Transverse colon (tissue), 4 donors: ENCODE results near the gene XNDC1N. TPM values are rescaled to one million over a fixed set of nuclear protein-coding genes. Genes with fewer than 3 reads are reported as not detected.

Experiments
- DNase-seq: peaks from one replicate; pipeline ENCODE4 v3.0.0-alpha.2; 2019
- H3K27ac ChIP-seq, 4 donors: fragments of 200-600 bp; sonication (generic); 2 replicates each; pipeline ENCODE4 v1.5.1; 2016 to 2018; ENCODE audit warnings: inconsistent platforms in 4 of 4
- H3K27me3 ChIP-seq: fragments of 200-600 bp; sonication (generic); 2 replicates; pipeline ENCODE4 v1.5.1; 2017; ENCODE audit warnings: inconsistent platforms
- H3K36me3 ChIP-seq, 4 donors: fragments of 200-600 bp; sonication (generic); 2 replicates each; pipeline ENCODE4 v1.5.1; 2017 to 2019; ENCODE audit warnings: inconsistent platforms in 4 of 4
- H3K4me1 ChIP-seq, 4 donors: fragments of 200-600 bp; sonication (generic); 2 replicates each; pipeline ENCODE4 v1.5.1; 2017 to 2020; ENCODE audit warnings: inconsistent platforms in 4 of 4
- H3K4me3 ChIP-seq, 4 donors: fragments of 200-600 bp; sonication (generic); 1 replicate in 1 of 4; 2 replicates in 3 of 4; pipeline versions ENCODE4 v1.5.1 to v1.6.1; 2017 to 2019; ENCODE audit warnings: inconsistent platforms in 4 of 4
- H3K9me3 ChIP-seq, 2 donors: fragments of 200-600 bp; sonication (generic); 2 replicates each; pipeline ENCODE4 v1.5.1; 2017 to 2019; ENCODE audit warnings: inconsistent platforms in 2 of 2
- CTCF ChIP-seq, 5 experiments: fragments of 200-600 bp in 3 of 5; fragments of 450-650 bp in 2 of 5; sonication (generic) in 3 of 5; IDR thresholded peaks; 1 replicate in 2 of 5; 2 replicates in 3 of 5; pipeline ENCODE4 v1.5.1; 2016 to 2017; ENCODE audit warnings: antibody characterized with exemption in 5 of 5, inconsistent platforms in 3 of 5, mild to moderate bottlenecking in 2 of 5, moderate library complexity in 1 of 5
- EP300 ChIP-seq: sonication (generic); formaldehyde crosslinking; IDR thresholded peaks from one replicate; pipeline ENCODE4 v1.6.1; 2017; ENCODE audit warnings: antibody characterized with exemption, low read depth
- POLR2A ChIP-seq: fragments of 450-650 bp; IDR thresholded peaks from one replicate; pipeline ENCODE4 v1.6.1; 2016; ENCODE audit warnings: antibody characterized with exemption, mild to moderate bottlenecking, moderate library complexity
- POLR2AphosphoS5 ChIP-seq, 3 donors: sonication (generic); formaldehyde crosslinking; IDR thresholded peaks; one replicate each; pipeline ENCODE4 v1.6.1; 2016; ENCODE audit warnings: antibody characterized with exemption in 3 of 3
- WGBS, 2 donors: methylation state at CpG; one replicate each; pipeline ENCODE4 v1.1.5; 2018; ENCODE audit warnings: low coverage in 1 of 2; 5-methylcytosine and 5-hydroxymethylcytosine counted together
- in situ Hi-C, 4 donors: fragments of 200-750 bp; cut with MboI; loops; one replicate each; pipeline versions ENCODE4 v1.15.0 to v1.15.1; 2017; ENCODE audit warnings: low sequenced_read_pairs in 3 of 4, low pct_ligation_motif_present in 1 of 4, low pct_unique_long_range_greater_than_20kb in 1 of 4
- intact Hi-C: fragments of 100-400 bp; cut with DNase I; formaldehyde crosslinking; loops from one replicate; pipeline ENCODE4 v1.15.1; 2023; ENCODE audit warnings: low total_unique reads
- total RNA-seq, 4 donors: library from RNA; depleted of rRNA; stranded (reverse); fragments of >200 nt; gene quantifications; one replicate each; pipeline ENCODE4 v1.1.0, GENCODE V29; 2016

XNDC1N gene
- total RNA-seq, 4 donors from 2014 or later, result 7.9 to 68.5 (median 15.6) TPM

GRCh38 chr11:71976551-71976950, 48.2 kb upstream of the XNDC1N start:
- H3K27me3 ChIP-seq, result no peaks in the 10 kb centered on the region
- no peak for DNase-seq
- WGBS, 2 donors, result 92% methylated on average over 5 of the region's 5 CpGs; no CpG with 5 or more reads in 1 of the 2 donors
- H3K4me1 ChIP-seq, result no peaks in the 10 kb centered on the region
- H3K9me3 ChIP-seq, result no peaks in the 10 kb centered on the region
- no peak overlapping the region for H3K4me3 ChIP-seq
- in situ Hi-C loops (loop anchor here in 3 of 4 donors (25.0 kb wide), 1 partner anchor 436 kb away; no protein-coding TSS in a partner anchor), intact Hi-C loops (no loop called here)
- no peak overlapping the region for H3K27ac ChIP-seq
- no peaks in the 10 kb centered on the region for H3K36me3 ChIP-seq
- TF ChIP-seq POLR2A, result no peak
- TF ChIP-seq CTCF (IDR thresholded peaks at IDR 0.05), result no peak
- no peak for TF ChIP-seq POLR2AphosphoS5 (IDR thresholded peaks at IDR 0.05)
- TF ChIP-seq EP300, result no peak

DNA sequence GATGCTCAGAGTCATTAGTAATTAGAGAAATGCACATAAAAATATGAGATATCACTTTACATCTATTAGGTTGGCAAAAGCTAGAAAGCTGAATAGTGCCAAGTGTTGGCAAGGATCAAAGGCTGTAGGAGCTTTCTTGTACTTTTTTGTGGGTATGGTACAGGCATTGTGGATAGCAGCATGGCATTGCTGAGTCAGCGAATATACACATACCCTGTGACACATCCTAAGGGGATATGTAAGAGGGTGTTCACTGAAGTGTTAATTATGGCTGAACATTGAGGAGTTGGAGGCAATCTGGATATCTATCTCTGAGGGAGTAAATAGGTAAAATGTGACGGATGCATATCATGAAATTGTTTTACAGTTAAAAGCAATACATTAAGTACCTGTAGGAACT, 43.3 kb upstream of the XNDC1N start:
- WGBS, 2 donors, result 95% methylated on average over 2 of the region's 2 CpGs
- Histone ChIP-seq H3K36me3 (peaks cover 0 to 9% (median 2%) of the 10 kb centered on the region in 4 donors), H3K27ac (no peak overlapping the region), H3K4me3 (no peak overlapping the region), H3K9me3 (no peaks in the 10 kb centered on the region), H3K4me1 (no peaks in the 10 kb centered on the region), H3K27me3 (no peaks in the 10 kb centered on the region)
- no peak for TF ChIP-seq POLR2AphosphoS5 (IDR thresholded peaks at IDR 0.05)
- TF ChIP-seq POLR2A, result no peak
- TF ChIP-seq EP300, result no peak
- no peak for TF ChIP-seq CTCF (IDR thresholded peaks at IDR 0.05)
- intact Hi-C loops, result no loop called here
- in situ Hi-C loops, result no loop called here
- DNase-seq, result no peak

GRCh38 chr11:71964641-71965040, 36.2 kb upstream of the XNDC1N start:
- Histone ChIP-seq H3K36me3 (peaks cover 0 to 13% (median 4%) of the 10 kb centered on the region in 4 donors), H3K4me3 (no peak overlapping the region), H3K27ac (no peak overlapping the region), H3K9me3 (no peaks in the 10 kb centered on the region), H3K4me1 (peaks cover 0 to 6% (median 0%) of the 10 kb centered on the region in 4 donors), H3K27me3 (no peaks in the 10 kb centered on the region)
- intact Hi-C loops, result no loop called here
- in situ Hi-C loops, result no loop called here
- TF ChIP-seq POLR2A, result no peak
- TF ChIP-seq CTCF (IDR thresholded peaks at IDR 0.05), result no peak
- no peak for TF ChIP-seq EP300
- no peak for TF ChIP-seq POLR2AphosphoS5 (IDR thresholded peaks at IDR 0.05)
- WGBS, 2 donors, result 91 to 100% methylated on average over 4 of the region's 4 CpGs
- no peak for DNase-seq

DNA sequence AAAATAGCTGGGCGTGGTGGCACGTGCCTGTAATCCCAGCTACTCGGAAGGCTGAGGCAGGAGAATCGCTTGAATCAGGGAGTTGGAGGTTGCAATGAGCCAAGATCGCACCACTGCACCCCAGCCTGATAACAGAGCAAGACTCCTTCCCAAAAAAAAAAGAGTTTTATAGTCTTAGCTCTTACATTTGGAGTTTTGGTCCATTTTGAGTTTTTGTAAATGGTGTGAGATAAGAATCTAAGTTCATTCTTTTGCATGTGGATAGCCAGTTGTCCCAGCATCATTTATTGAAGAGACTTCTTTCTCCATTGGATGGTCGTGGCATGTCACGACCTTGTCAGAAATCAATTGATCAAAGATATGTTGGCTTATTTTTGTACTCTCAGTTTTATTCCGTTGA, 35.1 kb upstream of the XNDC1N start:
- TF ChIP-seq CTCF (IDR thresholded peaks at IDR 0.05), result no peak
- no peak for TF ChIP-seq POLR2AphosphoS5 (IDR thresholded peaks at IDR 0.05)
- TF ChIP-seq EP300, result no peak
- TF ChIP-seq POLR2A, result no peak
- H3K36me3 ChIP-seq, result peaks cover 0 to 12% (median 4%) of the 10 kb centered on the region in 4 donors
- in situ Hi-C loops, result no loop called here
- peaks cover 0 to 6% (median 0%) of the 10 kb centered on the region in 4 donors for H3K4me1 ChIP-seq
- no peaks in the 10 kb centered on the region for H3K9me3 ChIP-seq
- H3K27ac ChIP-seq, result no peak overlapping the region
- H3K4me3 ChIP-seq, result no peak overlapping the region
- DNase-seq, result no peak
- no peaks in the 10 kb centered on the region for H3K27me3 ChIP-seq
- intact Hi-C loops, result no loop called here
- 93 to 95% methylated on average over 5 to 8 of the region's 8 CpGs for WGBS, 2 donors
